Measurements from ENCODE around the gene GCAT.

Gene GCAT

GRCh38 chr22:37807410-37808293 lies at the start of gene GCAT:
GCAT (plus strand) TSS chr22:37807934; CDS start chr22:37807968, 34 bp downstream.
- DNase-seq: peak; percentile 84

DNA sequence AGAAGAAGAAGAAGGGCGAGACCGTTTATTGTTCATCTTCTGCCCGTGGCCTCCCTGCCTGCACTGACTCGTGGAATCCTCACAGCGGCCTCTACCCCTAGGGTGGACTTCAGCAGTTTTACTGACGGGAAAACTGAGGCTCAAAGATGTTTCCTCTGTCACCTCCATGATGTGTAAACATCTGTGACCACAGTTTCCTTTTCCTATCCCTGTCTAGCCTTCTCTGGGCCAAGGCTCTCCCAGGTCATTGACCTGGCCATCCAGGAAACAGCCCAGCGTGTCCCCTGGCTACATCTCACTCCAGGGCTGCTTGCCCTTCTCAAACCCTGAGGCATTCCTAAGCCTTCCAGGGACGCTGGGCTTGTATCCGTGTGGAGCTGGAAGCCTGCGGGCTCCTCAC lies 49.0 kb upstream of the GCAT start:
- DNase-seq: no peak

GRCh38 chr22:37759281-37759680 lies 48.5 kb upstream of the GCAT start:
- DNase-seq: no peak

GRCh38 chr22:37760152-37760551 lies 47.6 kb upstream of the GCAT start:
- DNase-seq: no peak

- no peak for DNase-seq
These were observed 45.3 kb upstream of the GCAT start for GRCh38 chr22:37762389-37762836.

- DNase-seq: no peak
These were observed 44.7 kb upstream of the GCAT start for GRCh38 chr22:37763012-37763411.

GRCh38 chr22:37763652-37764051 lies 44.1 kb upstream of the GCAT start:
- DNase-seq: no peak

DNA sequence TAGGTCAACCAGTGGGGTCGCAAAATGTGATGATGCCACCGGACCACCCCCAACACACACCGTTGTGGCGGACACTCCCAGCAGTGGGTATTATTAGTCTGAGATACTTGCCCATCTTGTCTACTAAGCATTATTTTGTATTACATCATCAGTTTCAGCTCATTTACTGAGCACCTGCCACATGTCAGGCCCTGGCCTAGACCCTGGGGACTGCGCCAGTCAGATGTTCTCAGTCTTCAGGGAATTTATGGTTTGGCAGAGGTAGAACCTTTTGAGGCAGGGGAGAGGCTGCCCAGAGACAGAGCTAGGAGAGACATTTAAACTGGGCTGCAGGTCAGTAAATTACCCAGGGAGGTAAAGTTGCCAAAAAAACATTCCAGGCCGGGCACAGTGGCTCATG lies 43.1 kb upstream of the GCAT start:
- no peak for DNase-seq

DNA sequence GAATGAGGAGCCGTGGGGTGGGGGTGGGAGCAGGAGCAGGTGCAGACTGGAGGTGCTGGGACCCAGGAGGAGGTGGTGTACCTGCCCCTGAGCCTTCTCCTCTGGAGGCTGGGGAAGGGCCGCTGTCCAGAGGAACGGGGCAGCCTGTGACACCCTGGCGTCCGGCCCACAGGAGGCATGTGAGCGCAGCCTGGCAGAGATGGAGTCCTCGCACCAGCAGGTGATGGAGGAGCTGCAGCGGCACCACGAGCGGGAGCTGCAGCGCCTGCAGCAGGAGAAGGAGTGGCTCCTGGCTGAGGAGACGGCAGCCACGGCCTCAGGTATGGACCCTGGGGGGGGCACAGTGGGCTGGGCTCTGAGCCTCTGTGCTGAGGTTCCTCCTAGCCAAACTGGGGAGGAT lies 42.2 kb upstream of the GCAT start:
- no peak for DNase-seq

GRCh38 chr22:37765953-37766576 lies 41.7 kb upstream of the GCAT start:
- no peak for DNase-seq

DNA sequence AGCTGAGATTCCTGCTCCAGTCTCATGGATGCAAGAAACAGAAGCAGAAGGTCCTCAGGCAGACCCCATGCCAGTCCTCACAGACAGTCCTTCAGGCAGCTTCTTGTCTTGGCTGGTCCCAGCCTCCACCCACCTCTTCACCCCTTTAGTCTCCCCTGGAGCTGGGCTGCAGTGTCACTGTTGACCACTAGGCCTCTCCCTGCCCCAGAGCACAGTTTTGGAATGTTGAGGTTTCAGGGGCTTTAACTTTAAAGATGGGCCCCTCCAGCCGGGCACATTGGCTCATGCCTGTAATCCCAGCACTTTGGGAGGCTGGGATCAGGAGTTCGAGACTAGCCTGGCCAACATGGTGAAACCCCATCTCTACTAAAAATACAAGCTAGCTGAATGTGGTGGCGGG lies 39.5 kb upstream of the GCAT start:
- DNase-seq: no peak

GRCh38 chr22:37769056-37769455 lies 38.7 kb upstream of the GCAT start:
- DNase-seq: no peak

GRCh38 chr22:37771081-37771480 lies 36.7 kb upstream of the GCAT start:
- no peak for DNase-seq

DNA sequence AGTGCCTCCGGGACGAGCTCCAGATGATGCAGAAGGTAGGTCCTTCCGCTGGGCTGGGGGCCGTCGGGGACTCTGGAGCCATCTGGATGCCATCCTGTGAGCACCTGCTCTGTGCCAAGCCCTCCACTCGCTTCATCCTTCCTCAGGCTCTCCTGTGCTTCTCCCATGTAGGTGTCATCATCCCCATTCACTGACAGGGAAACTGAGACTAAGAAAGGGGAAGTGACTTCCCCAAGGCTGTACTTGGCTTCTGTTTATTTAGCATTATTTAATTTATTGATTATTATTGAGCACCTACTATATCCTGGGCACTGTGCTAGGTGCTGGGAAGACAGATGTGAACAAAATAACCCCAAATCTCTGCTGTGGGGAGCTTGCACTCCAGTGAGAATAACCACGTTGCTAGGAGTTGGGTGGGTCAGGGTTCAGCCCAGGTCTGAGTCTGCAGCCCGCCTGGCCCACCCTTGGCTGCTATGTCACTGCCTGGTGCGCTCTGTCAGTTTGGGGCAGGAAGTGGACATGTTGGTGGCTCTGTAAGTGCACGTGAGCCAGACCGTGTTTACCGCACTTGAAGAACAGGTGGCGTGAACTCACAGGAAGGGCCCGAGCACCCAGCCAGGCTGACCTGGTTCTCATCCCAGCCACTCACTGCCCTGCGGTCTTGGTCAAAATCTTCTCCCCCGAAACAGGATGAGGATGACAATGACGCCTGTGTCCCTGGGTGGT lies 35.9 kb upstream of the GCAT start:
- DNase-seq: no peak

GRCh38 chr22:37774728-37775127 lies 33.0 kb upstream of the GCAT start:
- no peak for DNase-seq

DNA sequence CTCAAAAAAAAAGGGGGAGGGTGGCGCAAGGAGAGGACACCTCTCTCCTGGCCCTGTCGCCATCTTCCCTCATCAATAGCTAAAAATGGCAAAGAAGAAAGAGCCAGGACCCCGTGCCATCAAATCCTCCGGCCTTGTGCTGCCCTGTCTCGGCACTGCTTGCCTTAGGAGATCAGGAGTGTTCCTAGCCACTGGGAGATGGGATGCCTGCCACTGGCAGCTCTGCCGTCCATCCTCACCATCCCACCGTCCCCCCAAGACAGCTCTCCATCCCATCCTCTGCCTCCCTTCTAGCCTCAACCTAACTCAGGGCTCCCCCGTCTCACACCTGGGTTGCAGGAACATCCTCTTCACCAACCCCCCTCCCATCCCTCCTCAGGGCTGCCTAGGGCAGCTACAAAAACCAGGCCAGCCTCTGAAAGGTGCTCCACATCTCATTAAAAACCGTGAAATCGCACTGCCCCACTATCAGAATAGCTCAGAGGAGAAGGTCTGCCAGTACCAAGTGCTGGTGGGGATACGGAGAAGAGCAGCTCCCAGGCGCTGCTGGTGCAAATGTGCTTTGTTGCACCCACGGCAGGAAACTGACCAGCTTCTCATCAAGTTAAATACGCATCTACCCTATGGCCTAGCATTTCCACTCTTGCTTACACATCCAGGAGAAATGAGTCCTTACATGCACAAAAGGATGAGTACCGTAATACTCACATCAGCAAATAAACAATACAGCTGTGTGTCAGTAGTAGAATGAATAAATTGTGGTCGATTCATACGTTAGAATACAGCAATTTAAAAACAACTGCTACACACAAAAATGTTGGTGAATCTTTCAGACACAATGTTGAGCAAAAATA lies 31.7 kb upstream of the GCAT start:
- no peak for DNase-seq

DNA sequence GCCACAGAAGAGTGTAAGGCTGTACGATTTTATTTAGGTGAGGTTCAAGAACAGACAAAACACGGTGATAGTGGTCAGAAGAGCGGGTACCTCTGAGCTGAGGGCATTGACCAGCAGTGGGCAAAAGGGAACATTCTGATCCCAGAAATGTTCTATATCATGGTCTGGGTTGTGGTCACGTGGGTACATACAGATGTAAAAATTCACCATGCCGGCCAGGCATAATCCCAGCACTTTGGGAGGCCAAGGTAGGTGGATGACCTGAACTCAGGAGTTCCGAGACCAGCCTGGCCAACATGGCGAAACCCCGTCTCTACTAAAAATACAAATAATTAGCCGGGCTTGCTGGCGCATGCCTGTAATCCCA lies 31.1 kb upstream of the GCAT start:
- no peak for DNase-seq

DNA sequence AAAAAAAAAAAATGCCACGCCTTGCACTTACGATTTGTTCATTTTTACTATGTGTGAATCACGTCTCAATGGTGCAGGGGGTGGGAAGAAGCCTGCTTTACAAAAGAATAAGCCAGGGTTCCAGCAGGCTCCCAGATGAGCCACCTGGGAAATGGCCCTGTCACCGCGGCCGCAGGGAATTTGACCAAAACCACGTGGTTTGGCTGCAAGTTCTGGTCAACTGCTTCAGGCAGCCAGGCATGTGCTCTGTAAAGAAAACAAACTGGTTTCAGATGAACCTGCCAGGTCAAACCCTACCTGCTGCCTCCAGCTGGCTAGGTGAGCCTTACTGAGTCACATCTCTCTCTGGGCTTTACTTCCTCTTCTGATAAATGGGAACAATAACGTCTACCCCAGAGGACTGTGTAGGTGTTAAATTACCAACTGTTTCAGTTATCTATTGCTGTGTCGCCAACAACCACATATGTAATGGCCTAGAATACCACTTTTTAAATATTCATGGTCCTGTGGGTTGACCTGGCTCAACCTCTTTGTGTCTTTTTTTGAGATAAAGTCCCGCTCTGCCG lies 30.5 kb upstream of the GCAT start:
- DNase-seq: no peak

DNA sequence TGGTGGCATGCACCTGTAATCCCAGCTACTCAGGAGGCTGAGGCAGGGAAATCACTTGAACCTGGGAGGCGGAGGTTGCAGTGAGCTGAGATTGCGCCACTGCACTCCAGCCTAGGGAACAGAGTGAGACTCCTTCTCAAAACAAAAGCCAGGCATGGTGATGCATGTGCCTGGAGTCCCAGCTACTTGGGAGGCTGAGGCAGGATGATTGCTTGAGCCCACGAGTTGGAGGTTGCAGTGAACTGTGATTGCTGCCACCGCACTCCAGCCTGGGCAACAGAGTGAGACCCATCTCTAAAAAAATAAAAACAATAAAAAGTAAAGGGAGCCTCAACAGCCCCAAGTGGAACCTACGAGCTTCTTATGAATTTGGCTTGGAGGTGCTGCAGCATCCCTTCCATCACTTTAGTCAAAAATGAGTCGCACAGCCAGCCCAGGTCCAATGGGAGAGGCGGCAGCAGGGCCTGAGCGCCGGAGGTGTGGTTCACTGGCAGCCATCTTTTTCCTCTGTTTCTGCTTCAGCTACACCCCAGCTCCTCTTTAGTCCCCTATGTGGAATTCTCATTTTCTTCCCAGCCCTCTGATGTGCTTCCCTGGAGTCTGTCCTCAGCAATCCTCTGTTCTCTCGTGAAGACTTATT lies 29.2 kb upstream of the GCAT start:
- DNase-seq: no peak

DNA sequence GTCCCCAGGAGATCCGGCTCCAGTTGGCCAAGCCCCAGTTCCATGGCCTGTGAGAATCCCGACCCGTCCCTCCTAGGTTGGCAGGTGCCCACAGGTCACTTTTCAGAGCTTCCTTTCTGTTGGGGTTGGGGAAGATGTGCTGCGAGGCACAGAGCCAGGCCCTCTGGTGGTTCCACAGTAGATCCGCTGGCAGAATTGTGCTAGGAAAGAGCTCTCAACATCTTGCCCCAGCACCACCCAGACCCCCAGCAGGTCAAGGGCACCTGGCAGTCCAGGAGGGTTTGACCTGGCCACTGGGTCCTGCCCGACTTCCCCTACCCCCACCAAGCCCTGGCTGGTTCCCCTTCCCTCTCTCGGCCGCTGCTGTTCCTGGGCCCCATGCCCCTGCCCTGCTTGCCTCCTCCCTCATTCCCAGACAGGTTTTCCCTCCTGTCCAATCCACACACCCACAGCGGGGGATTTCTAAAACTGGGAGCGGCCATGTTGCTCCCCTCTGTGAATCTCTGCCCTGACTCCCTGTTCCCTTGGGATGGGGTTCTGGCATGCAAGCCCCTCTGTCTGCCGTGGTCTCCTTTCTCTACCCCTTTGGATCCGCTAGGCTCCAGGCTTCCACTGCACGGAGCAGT lies 26.2 kb upstream of the GCAT start:
- no peak for DNase-seq

DNA sequence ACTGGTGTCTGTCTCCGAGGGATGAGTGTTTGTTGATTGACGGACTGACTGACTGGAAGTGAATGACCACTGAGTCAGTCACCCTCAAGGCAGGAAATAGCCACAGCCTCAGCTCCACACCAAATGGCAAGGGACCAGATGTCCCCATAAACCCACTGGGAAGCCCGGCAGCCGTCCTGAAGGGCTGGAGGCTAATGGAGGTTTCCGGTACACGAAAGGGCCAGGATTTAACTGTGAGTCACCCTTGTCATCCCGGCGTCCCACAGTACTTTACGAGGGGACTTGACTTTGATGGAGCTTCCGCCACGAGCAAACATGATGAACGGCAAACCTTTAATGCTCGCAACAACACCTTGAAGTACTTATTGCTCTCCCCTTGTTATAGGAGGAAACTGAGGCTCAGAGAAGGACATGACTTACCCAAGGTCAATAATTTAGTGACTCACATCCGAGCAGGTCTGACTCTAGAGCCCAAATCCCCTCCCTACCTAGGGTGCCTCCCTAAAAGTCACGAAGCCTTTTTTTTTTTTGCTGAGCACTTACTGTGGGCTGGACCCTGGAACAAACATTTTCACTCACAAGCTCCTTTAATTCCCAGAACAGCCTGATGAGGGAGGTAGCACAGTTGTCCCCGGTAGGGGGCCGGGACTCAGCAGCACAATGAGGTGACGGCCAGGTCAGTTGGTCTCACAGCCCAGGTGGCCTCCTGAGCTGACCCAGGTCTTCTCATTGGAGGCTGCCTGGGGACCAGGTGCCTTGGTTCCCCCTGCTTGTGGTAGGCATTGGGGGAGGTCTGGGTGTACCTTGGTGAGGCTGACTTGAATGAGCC lies 25.2 kb upstream of the GCAT start:
- no peak for DNase-seq

Measured in NCI-H510A (cell line).